ENCODE data around the gene ACCSL.

Gene ACCSL

DNA sequence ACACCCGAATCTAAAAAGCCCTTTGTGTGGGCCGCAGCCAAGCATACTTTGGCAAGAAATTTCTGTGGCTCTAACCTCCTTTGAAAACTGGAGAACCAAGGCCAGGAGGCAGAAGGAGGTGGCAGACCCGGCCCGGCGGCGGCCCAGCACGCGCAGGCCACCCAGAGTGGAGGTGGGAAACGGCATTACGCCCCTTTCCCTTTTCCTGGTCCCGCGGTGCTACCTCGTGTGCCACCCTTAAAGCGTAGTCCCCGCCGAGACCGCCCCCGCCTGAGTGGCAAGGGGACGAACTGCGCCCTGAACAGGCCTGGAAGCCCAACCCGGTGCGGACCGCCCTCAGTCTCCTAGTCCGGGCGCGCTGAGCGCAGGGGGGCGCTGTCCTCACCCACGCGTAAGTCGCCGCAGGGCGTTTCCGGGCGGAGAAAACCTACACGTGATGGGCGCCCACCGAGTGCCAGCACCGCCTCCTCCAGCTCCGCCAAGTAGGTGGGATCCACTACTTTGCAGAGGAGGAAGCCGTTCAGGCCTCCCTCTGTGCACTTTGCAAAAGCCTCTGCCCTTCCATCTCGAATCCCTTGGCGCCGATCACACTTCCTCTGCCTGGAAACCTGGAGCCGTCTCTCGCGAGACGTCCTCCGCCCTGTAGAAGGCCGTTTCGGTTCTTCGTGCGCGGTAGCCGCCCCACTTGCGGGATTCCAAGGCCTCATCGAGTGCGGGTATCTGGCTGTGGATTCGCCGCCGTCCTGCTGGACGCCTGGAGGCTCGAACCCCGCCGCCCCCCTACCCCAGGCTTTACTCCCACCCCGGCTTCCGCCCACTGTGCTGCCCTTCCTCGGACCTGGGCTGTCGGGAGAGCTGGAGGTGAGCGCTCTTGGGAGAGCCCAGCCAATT, 18.3 kb downstream of the ACCSL start, which contains the start of gene ACCS:
Gene ACCS, plus strand, starts transcription at position 430 of the 891 bp plus-strand sequence. CDS start 1,358 bp downstream, outside the sequence.
- DNase-seq: peak; percentile 72 to 75

GRCh38 chr11:44066732-44067141, 19.0 kb downstream of the ACCSL start:
- no peak for DNase-seq

DNA sequence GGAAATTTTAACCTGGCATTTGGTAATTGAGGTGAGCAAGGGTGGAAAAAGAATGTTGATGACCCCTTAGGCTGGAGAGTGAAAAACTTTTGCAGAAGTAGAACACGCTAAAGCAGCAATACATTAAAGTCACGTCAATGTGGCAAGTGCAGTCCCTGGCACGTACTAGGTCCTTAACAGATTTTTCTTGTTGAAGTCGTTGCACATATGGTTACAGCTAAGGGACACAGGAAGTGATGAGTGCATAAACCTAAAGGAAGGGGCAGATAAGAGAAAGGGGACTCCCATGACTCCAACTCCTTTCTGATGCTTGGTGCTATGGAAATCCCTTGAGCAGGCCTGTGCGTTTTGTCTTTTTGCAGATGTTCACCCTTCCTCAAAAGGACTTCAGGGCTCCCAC, 19.5 kb downstream of the ACCSL start:
- no peak for DNase-seq

DNA sequence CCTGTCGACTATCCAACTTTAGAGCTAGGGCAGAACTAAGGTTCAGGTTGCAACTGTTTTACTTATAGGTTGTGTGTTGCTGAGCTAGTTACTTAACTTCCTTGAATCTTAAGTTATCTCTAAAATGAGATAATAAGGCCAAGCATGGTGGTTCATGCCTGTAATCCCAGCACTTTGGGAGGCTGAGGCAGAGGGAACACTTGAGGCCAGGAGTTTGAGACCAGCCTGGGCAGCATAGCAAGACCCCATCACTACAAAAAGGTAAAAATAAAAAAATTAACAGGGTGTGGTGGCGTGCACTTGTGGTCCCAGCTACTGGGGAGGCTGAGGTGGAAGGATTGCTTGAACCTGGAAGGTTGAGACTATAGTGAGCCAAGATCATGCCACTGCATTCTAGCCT, 20.4 kb downstream of the ACCSL start:
- no peak for DNase-seq

GRCh38 chr11:44071157-44071556, 23.4 kb downstream of the ACCSL start:
- no peak for DNase-seq

GRCh38 chr11:44072757-44073658, 25.2 kb downstream of the ACCSL start:
- no peak for DNase-seq

GRCh38 chr11:44078794-44079193, 31.0 kb downstream of the ACCSL start:
- no peak for DNase-seq

- DNase-seq: no peak
Measured at GRCh38 chr11:44079376-44079775, 31.6 kb downstream of the ACCSL start.

DNA sequence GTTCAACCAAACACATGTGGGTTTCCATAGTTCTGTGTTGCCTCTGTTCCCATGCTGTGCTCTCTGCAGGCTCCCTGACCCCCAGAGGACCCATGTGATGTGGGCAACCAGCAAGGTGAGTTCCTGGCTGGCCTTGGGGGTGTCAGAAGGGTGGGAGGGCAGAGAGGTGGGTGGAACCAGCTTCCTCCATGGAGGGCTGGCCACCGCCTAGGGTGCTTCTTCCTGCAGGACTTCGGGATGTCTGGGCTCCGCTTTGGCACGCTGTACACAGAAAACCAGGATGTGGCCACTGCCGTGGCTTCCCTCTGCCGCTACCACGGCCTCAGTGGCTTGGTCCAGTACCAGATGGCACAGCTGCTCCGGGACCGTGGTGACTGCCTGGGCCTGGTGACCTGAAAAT, 33.2 kb downstream of the ACCSL start:
- no peak for DNase-seq

DNA sequence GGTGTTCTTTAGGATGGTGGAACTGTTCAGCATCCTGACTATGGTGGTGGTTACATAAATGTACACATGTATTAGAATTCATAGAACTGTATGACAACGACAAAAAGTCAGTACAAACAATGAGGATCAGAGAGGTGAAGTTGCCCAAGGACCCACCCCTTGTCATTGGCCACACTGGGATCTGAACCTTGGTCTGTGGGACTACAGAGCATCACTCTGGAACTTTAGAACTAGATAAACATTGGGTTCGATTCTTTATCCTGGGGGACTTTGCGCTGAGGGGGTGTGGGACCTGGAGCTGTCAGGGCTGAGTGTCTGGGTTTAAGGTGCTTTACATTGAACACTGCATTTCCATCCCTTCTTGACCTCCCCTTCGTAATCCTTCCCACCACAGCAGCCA, 34.9 kb downstream of the ACCSL start:
- DNase-seq: no peak

- no peak for DNase-seq
Measured at GRCh38 chr11:44083433-44083832, 35.7 kb downstream of the ACCSL start.

GRCh38 chr11:44083906-44084305, 36.1 kb downstream of the ACCSL start:
- DNase-seq: no peak

- no peak for DNase-seq
Measured at GRCh38 chr11:44085330-44085729, 37.5 kb downstream of the ACCSL start.

DNA sequence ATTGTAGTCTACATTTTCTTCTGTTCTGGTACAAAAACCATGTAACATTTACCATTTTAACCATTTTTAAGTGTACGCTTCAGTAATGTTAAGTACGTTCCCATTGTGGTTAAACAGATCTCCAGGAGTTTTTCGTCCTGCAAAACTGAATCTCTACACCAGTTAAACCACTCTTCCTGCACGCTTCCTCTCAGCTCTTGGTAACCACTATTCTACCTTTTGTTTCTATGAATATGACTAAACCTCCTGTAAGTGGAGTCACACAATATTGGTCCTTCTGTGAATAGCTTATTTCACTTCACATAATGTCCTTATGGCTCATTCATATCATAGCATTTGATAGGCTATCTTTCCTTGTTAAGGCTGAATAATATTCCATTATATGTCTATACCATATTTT, 40.6 kb downstream of the ACCSL start:
- no peak for DNase-seq

- DNase-seq: no peak
Measured at GRCh38 chr11:44088871-44089270, 41.1 kb downstream of the ACCSL start.

DNA sequence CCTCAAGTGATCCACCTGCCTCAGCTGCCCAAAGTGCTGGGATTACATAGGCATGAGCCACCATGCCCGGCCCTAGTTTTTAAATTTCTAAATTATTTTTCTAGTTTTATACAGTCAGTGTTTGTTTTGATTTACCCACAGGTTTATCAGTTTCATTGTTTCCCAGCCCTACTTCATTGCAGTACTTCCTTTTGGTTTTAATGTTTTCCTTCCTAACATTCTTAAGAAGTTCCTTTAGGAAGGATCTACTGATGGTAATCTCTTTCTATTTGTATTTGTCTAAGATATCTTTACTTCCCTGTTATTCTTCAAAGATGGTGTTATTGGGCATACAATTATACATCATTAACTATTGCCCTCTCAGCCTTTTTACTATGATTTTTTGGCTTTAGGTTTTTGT, 42.8 kb downstream of the ACCSL start:
- no peak for DNase-seq

- DNase-seq: peak; percentile 82 to 89
Measured at GRCh38 chr11:44094260-44094868, 46.6 kb downstream of the ACCSL start.

DNA sequence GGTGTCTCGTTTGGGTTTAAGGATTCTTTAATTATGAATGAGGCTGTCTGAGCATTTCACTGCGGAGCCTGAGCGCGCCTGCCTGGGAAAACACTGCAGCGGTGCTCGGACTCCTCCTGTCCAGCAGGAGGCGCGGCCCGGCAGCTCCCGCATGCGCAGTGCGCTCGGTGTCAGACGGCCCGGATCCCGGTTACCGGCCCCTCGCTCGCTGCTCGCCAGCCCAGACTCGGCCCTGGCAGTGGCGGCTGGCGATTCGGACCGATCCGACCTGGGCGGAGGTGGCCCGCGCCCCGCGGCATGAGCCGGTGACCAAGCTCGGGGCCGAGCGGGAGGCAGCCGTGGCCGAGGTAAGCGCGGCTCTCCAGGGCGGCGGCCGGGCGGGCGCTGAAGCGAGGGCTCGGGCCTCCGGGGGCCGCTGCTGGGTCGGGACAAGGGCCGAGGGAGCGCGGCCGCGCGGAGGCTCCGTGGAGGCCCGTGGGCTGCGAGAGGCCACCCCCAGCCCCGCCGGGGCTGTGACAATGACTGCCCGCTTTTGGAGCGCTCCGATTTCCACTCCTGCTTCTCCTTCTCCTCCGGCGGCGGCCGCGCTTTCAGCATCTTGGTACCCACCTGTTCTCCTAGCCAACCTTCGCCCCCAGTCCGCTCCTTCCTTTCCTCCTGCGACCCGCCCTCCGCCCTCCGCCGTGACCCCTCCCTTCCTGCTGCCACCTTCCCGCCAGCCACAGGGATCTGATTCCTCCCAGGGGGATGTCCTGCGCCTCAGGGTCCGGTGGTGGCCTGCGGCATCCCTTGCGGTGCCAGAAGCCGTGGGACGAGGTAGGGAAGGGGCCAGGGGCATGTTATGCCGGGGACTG, 48.0 kb downstream of the ACCSL start, which contains the start of gene EXT2:
Gene EXT2, plus strand, starts transcription at position 173 of the 854 bp plus-strand sequence. CDS start 12,035 bp downstream, outside the sequence.
- DNase-seq: peak; percentile 81 to 84

GRCh38 chr11:44096360-44097185, 48.8 kb downstream of the ACCSL start:
- DNase-seq: no peak

DNA sequence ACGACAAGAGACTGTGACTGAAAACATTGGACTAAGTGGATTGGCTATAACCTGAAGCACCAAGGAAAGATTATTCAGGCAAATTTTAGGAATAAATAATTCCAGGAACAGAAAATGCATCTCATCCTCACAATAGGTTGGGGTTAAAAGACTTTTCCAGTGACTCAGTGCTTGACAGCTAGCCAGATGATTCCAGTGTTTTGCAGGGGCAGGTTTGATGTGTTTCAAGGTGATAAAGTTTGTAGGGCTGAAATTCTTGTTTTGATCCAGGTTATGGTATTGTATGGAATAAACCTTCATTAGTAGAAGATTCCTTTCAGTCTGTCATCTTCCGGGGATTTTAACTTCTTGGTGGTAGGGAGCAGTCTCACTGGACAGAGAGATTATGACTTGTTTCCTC, 50.0 kb downstream of the ACCSL start:
- DNase-seq: no peak

DNA sequence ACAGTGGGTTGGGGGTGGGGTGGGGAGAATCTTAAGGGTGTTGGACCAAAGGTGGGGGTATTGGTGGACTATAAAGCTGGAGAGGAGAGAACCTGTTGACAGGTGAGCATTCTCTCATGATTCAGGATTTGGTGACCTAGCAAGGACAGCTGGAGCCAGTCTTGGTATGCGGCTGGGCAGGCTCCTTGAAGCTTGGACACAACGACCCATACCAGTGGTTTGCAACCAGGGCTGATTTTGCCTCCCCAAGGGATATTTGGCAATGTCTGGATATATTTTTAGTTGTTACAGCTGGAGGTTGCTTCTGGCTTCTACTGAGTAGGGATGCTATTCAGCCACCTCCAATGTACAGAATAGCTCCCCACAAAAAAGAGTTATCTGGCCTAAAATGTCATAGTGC, 53.3 kb downstream of the ACCSL start:
- no peak for DNase-seq

Data from stimulated activated CD4-positive, alpha-beta T cell treated with anti-CD3 and anti-CD28 coated beads, Interleukin-2, amount 100 ng/mL, for 48 hours (primary cell).